HG02571 (cell line): ENCODE data around the gene EXOSC3.

Source experiments
- ATAC-seq: cut with Tn5 transposase; IDR thresholded peaks from one replicate; pipeline ENCODE4 v1.9.1; 2021; ENCODE audit warnings: mild to moderate bottlenecking, moderate library complexity; ENCODE audit not compliant: unreplicated experiment

Gene EXOSC3

DNA sequence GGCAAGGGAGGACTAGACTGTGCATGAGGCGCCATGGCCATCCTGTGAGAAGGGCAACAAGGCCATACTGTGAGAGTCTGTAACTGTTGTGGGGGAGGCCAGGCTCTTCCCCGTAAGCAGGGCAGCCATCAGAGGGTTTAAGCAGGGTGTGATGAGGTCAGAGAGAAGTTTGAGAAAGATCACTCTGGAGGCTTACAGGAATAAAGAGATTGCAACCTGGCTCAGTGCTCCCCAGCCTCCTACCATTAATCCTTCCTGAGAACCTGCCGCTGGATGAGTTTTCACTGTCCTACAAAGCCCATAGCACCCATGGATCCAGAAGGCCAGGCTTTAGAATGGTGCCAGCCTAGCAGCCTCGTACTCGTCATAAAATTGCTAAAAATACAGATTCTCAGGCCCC, 45.6 kb downstream of the EXOSC3 start:
- no peak for ATAC-seq

DNA sequence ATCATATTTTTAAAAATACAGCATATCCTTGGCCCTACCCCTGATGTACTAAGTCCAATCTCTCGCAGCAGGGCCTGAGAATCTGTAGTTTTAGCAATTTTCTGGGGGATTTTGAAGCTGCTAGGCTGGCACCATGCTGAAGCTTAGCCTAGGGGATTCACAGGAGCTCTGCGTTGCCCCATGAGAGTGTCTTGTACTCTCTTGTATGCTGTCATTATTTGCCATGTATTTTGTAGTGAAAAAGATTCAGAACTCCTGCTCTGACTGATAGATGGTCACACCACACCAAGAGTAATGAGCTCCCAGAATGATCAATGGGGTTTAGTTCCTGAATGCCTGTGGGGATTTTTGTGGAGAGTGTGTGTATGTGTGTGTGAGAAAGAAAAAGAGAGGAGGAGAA, 51.9 kb downstream of the EXOSC3 start:
- no peak for ATAC-seq

DNA sequence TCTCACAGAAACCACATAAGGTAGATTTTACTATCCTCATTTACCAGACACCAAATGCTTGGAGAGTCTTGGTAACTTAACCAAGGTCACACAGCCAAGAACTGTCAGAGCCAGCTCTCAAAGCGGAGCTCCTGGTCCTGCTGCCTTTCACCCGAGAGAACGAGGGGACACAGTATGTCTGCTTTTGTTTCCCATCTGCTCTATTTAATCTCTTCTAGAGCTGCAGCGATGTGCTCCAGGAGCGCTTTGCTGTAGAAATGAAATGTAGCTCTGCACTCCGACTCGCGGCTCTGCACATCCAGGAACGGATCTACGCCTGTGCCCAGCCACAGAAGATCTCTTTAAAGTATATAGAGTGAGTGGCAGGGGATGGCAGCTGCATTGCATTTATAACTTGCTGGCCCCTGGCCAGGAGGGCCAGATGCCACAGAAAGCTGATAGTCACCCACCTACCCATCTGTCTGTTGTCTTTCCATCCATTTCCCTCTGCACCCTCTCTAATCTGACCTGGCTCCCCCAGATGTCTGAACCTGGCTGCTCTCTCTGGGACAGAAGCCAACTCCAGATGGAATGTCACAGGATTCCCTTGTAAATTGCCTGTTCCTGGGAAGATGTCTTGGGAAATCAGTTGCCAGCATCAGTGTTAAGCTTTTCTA, 52.6 kb downstream of the EXOSC3 start:
- ATAC-seq = no peak

DNA sequence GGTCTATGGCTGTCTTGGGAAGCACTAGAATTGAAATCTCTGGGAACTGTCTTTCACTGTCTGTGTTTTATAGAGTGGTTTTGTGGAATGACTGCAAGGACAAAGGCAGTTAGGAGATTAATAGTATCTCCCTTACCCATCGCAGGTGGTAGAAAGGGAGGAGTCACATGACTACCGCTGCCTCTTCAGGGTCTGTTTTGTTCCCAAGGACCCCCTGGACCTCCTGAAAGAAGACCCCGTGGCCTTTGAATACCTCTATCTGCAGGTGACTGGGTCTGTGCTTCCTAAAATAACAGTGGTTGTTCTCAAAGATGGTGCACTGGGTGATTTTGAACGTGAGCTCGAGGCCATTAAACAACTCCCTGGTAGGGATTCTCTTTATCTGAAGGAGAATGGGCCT, 54.0 kb downstream of the EXOSC3 start:
- no peak for ATAC-seq

DNA sequence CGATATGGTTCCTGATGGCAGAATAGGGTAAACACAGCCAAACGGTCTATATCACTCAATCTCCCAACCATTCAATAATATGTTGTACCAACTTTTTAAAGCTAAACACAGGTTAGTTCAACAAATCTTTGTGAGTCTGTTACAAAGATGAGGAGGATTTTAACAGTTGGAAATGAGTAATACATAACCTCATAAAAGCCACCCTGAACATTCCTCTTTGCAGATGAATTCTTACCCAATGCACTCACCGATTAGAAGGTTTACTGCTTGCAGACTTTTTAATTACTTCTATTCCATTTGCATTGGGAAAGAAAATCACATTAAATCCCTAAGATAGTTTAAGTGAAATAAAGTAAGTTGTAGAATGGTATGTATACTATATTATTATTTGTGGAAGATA, 54.6 kb downstream of the EXOSC3 start:
- no peak for ATAC-seq
